Right lobe of liver (tissue), 4 donors: Measurements from ENCODE around the gene SLC38A3.

Source experiments
- POLR2A ChIP-seq: fragments of 450-650 bp; IDR thresholded peaks from one replicate; pipeline ENCODE4 v1.6.1; 2017; ENCODE audit warnings: antibody characterized with exemption, mild to moderate bottlenecking
- TF ChIP-seq, protein P1 (sequence below), 4 donors: fragments of 200-600 bp in 3 of 4; fragments of 450-650 bp in 1 of 4; IDR thresholded peaks; one replicate each; pipeline versions ENCODE4 v1.5.1 to v1.8.0; 2016 to 2022; ENCODE audit warnings: antibody characterized with exemption in 4 of 4, mild to moderate bottlenecking in 2 of 4
- donor health status: DM: no; HTN: no; CAD: no.
- donor health status: DM: no; HTN: no; CAD: no.
- donor health status: DM: no; HTN: yes; CAD: no.

DNA sequence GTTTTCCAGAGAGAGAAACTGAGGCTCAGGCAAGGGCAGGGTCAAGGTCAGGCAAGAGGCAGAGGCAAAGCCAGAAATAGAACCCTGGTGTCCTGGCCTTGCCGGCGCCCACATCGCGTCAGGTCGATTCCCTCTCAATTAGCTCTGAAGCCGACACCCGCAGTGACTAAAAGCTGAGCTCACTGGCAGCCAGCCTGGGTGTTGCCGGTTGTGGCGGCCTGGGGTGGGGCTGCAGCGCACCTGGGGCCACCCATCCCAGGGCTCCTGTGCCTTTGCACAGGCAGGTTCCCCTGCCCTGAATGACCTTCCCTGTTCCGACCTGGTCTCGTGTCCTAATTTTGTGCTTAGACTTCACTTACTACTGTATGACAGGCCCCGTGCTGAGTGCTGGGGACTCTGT lies 43.8 kb upstream of the SLC38A3 start:
- TF ChIP-seq POLR2A: no peak
- TF ChIP-seq, protein P1, sequence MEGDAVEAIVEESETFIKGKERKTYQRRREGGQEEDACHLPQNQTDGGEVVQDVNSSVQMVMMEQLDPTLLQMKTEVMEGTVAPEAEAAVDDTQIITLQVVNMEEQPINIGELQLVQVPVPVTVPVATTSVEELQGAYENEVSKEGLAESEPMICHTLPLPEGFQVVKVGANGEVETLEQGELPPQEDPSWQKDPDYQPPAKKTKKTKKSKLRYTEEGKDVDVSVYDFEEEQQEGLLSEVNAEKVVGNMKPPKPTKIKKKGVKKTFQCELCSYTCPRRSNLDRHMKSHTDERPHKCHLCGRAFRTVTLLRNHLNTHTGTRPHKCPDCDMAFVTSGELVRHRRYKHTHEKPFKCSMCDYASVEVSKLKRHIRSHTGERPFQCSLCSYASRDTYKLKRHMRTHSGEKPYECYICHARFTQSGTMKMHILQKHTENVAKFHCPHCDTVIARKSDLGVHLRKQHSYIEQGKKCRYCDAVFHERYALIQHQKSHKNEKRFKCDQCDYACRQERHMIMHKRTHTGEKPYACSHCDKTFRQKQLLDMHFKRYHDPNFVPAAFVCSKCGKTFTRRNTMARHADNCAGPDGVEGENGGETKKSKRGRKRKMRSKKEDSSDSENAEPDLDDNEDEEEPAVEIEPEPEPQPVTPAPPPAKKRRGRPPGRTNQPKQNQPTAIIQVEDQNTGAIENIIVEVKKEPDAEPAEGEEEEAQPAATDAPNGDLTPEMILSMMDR (IDR thresholded peaks at IDR 0.05): no peak
